ENCODE data around the gene OGFOD2.

The OGFOD2 gene

GRCh38 chr12:122985338-122986257 lies 10.6 kb downstream of the OGFOD2 start:
- no peak for DNase-seq (ENCODE audit: insufficient read length, low spot score)
- TF ChIP-seq TAF1 (IDR thresholded peaks at IDR 0.05; ENCODE audit: low read depth, low read length) = no peak
- TF ChIP-seq PAX5 (IDR thresholded peaks at IDR 0.05; ENCODE audit: insufficient read depth, low read length, severe bottlenecking) = no peak
- no peak for TF ChIP-seq POU2F2 (IDR thresholded peaks at IDR 0.05; ENCODE audit: low read depth, low read length)
- no peak for TF ChIP-seq POLR2AphosphoS5 (IDR thresholded peaks at IDR 0.05; ENCODE audit: low read depth, low read length)
- TF ChIP-seq SPI1 (IDR thresholded peaks at IDR 0.05; ENCODE audit: low read depth, low read length) = no peak
- no peak for FAIRE-seq

DNA sequence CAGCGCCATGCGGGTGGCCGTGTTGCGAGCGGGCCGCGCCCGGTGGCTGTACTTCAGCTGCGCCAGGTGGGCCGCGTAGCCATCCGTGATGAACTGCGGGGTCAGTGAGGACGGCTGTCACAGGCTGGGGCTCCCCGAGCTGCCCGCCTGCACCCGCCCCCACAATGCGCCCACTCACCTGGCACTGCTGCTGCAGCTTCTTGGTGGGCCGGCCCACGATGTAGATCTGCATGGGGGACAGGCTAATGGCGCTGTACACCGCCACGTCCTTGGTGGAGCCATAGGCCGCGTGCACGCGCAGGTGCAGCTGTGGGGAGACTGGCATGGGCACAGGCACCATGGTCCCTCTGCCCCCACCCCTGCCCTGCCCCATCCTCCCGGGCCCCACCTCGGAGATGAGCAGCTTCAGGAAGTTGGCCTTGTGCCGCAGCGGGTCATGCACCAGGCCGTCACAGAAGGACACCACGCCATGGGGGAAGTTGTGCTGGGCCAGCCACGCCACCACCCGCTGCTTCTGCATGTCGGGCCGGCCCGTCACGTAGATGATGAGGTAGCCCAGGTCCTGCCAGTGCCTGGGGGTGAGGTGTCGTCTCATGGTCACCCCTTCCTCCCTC lies 11.3 kb downstream of the OGFOD2 start:
- no peak for FAIRE-seq
- no peak for DNase-seq (ENCODE audit: insufficient read length, low spot score)
- TF ChIP-seq TAF1 (IDR thresholded peaks at IDR 0.05; ENCODE audit: low read depth, low read length) (no peak), POLR2A (IDR thresholded peaks at IDR 0.05; ENCODE audit: low read depth, low read length) (no peak), POU2F2 (IDR thresholded peaks at IDR 0.05; ENCODE audit: low read depth, low read length) (no peak), PAX5 (IDR thresholded peaks at IDR 0.05; ENCODE audit: insufficient read depth, low read length, severe bottlenecking) (no peak), POLR2AphosphoS5 (IDR thresholded peaks at IDR 0.05; ENCODE audit: low read depth, low read length) (no peak), SPI1 (IDR thresholded peaks at IDR 0.05; ENCODE audit: low read depth, low read length) (no peak)

- DNase-seq (ENCODE audit: insufficient read length, low spot score) (no peak), FAIRE-seq (no peak)
- TF ChIP-seq PAX5 (IDR thresholded peaks at IDR 0.05; ENCODE audit: insufficient read depth, low read length, severe bottlenecking) (no peak), SPI1 (IDR thresholded peaks at IDR 0.05; ENCODE audit: low read depth, low read length) (no peak), POU2F2 (IDR thresholded peaks at IDR 0.05; ENCODE audit: low read depth, low read length) (no peak), TAF1 (IDR thresholded peaks at IDR 0.05; ENCODE audit: low read depth, low read length) (no peak), POLR2AphosphoS5 (IDR thresholded peaks at IDR 0.05; ENCODE audit: low read depth, low read length) (no peak)
These were observed 12.3 kb downstream of the OGFOD2 start for GRCh38 chr12:122987086-122987951.

- DNase-seq (ENCODE audit: insufficient read length, low spot score) = no peak
- FAIRE-seq = no peak
- TF ChIP-seq PAX5 (IDR thresholded peaks at IDR 0.05; ENCODE audit: insufficient read depth, low read length, severe bottlenecking) (no peak), SPI1 (IDR thresholded peaks at IDR 0.05; ENCODE audit: low read depth, low read length) (no peak), POLR2AphosphoS5 (IDR thresholded peaks at IDR 0.05; ENCODE audit: low read depth, low read length) (no peak), TAF1 (IDR thresholded peaks at IDR 0.05; ENCODE audit: low read depth, low read length) (no peak), POLR2A (IDR thresholded peaks at IDR 0.05; ENCODE audit: low read depth, low read length) (no peak), POU2F2 (IDR thresholded peaks at IDR 0.05; ENCODE audit: low read depth, low read length) (no peak)
These were observed 13.0 kb downstream of the OGFOD2 start for GRCh38 chr12:122988036-122988435.

DNA sequence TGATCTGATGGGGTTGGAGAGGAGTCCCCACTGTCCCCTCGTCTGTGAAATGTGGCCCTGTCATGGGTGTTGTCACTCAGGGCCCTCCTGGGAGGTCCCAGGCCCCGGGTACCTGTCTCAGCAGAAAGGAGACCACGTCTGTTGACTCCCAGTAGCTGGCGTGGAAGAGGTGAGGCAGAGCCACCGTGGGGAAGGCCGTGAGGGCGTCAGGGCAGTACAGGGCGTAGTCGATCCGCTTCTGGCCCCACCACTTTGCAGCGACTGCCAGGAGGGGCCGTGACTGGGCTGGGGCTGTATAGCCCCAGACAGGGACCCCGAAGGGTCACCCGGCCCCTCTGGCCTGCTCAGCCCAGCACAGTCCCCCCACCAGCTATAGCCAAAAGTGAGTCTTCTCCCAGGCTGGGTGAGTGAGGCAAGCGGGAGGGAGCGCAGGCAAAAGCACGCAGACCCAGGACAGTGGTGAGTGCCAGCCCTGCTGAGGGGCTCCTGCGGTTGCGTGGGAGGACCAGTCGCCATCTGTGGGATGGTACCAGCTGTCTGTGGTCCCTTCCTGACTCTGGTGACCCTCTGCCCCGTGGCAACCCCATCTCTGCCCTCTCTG lies 13.7 kb downstream of the OGFOD2 start:
- TF ChIP-seq TAF1 (IDR thresholded peaks at IDR 0.05; ENCODE audit: low read depth, low read length) (no peak), POU2F2 (IDR thresholded peaks at IDR 0.05; ENCODE audit: low read depth, low read length) (no peak), POLR2A (IDR thresholded peaks at IDR 0.05; ENCODE audit: low read depth, low read length) (no peak), PAX5 (IDR thresholded peaks at IDR 0.05; ENCODE audit: insufficient read depth, low read length, severe bottlenecking) (no peak), SPI1 (IDR thresholded peaks at IDR 0.05; ENCODE audit: low read depth, low read length) (no peak), POLR2AphosphoS5 (IDR thresholded peaks at IDR 0.05; ENCODE audit: low read depth, low read length) (no peak)
- no peak for FAIRE-seq
- DNase-seq (ENCODE audit: insufficient read length, low spot score) = no peak

DNA sequence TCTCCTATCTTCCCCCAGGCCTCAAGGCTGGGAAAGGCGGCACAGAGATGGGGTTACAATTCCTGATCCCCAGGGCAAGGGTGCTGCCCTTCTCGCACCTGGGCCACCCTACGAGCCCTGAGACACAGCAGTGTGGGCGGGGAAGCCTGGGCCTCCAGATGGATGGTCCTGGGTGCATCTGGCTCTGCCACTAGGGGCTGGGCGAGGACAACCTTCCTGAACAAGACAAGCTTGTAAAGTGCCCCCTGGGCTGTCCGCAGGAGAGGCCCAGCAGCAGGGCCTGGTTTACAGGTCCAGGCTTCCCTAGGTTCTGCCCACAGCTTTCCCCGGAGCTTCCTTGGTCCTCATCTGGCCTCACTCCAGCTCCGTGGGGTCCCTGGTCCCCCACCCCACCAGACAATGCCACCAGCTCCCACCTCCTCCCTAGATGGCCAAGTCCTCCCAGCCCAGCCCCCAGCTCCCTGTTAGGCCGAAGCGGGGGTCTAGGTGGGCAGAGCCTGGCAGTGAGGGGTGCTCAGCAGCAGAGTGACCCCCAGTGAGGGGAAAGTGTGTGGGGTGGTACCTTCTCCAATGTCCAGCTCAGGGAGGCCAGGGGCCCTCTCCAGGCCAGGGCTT lies 14.3 kb downstream of the OGFOD2 start:
- no peak for TF ChIP-seq POLR2AphosphoS5 (IDR thresholded peaks at IDR 0.05; ENCODE audit: low read depth, low read length)
- TF ChIP-seq PAX5 (IDR thresholded peaks at IDR 0.05; ENCODE audit: insufficient read depth, low read length, severe bottlenecking) = no peak
- TF ChIP-seq POU2F2 (IDR thresholded peaks at IDR 0.05; ENCODE audit: low read depth, low read length) = no peak
- no peak for TF ChIP-seq POLR2A (IDR thresholded peaks at IDR 0.05; ENCODE audit: low read depth, low read length)
- TF ChIP-seq SPI1 (IDR thresholded peaks at IDR 0.05; ENCODE audit: low read depth, low read length) = no peak
- no peak for TF ChIP-seq TAF1 (IDR thresholded peaks at IDR 0.05; ENCODE audit: low read depth, low read length)
- no peak for FAIRE-seq
- no peak for DNase-seq (ENCODE audit: insufficient read length, low spot score)

GRCh38 chr12:122989874-122990419 lies 14.9 kb downstream of the OGFOD2 start:
- no peak for DNase-seq (ENCODE audit: insufficient read length, low spot score)
- no peak for FAIRE-seq
- TF ChIP-seq TAF1 (IDR thresholded peaks at IDR 0.05; ENCODE audit: low read depth, low read length) = no peak
- no peak for TF ChIP-seq SPI1 (IDR thresholded peaks at IDR 0.05; ENCODE audit: low read depth, low read length)
- TF ChIP-seq POLR2AphosphoS5 (IDR thresholded peaks at IDR 0.05; ENCODE audit: low read depth, low read length) = no peak
- TF ChIP-seq POU2F2 (IDR thresholded peaks at IDR 0.05; ENCODE audit: low read depth, low read length) = no peak
- no peak for TF ChIP-seq PAX5 (IDR thresholded peaks at IDR 0.05; ENCODE audit: insufficient read depth, low read length, severe bottlenecking)
- no peak for TF ChIP-seq POLR2A (IDR thresholded peaks at IDR 0.05; ENCODE audit: low read depth, low read length)

DNA sequence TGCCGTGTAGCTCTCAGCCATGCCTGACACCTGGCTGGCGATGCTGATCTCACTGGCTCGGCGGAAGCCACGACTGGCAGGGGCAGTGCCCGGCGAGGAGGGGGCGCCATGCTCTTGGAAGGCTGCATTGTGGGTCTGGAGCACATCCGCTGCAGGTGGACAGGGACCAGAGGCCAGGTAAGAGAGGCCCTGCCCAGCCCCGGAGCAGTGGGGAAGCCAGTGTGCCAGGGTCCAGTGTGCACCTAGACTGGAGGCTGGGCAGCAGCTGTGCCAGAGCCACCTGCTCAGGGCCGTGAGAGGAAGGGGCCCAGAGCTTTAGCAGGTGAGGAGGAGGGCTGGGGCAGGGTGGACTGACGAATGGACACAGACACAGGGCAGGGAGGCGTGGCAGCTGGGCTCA lies 15.5 kb downstream of the OGFOD2 start:
- no peak for DNase-seq (ENCODE audit: insufficient read length, low spot score)
- no peak for TF ChIP-seq PAX5 (IDR thresholded peaks at IDR 0.05; ENCODE audit: insufficient read depth, low read length, severe bottlenecking)
- no peak for TF ChIP-seq SPI1 (IDR thresholded peaks at IDR 0.05; ENCODE audit: low read depth, low read length)
- no peak for TF ChIP-seq POU2F2 (IDR thresholded peaks at IDR 0.05; ENCODE audit: low read depth, low read length)
- TF ChIP-seq POLR2A (IDR thresholded peaks at IDR 0.05; ENCODE audit: low read depth, low read length) = no peak
- no peak for TF ChIP-seq TAF1 (IDR thresholded peaks at IDR 0.05; ENCODE audit: low read depth, low read length)
- no peak for TF ChIP-seq POLR2AphosphoS5 (IDR thresholded peaks at IDR 0.05; ENCODE audit: low read depth, low read length)
- FAIRE-seq = no peak

Measured in GM12891 (cell line).